Astrocyte (in vitro differentiated cells and primary cell): ENCODE data around the gene EFL1.

ENCODE experiments used
- EZH2 ChIP-seq: IDR thresholded peaks from 2 replicates; pipeline ENCODE4 v1.6.1; 2012; ENCODE audit warnings: mild to moderate bottlenecking, low read length, inconsistent platforms; ENCODE audit not compliant: insufficient read depth
- TF ChIP-seq, protein P1 (sequence below): IDR thresholded peaks from 2 replicates; pipeline ENCODE4 v1.5.1; 2011; ENCODE audit warnings: low read depth, mild to moderate bottlenecking, inconsistent platforms, low read length, moderate library complexity; ENCODE audit not compliant: insufficient read depth

DNA sequence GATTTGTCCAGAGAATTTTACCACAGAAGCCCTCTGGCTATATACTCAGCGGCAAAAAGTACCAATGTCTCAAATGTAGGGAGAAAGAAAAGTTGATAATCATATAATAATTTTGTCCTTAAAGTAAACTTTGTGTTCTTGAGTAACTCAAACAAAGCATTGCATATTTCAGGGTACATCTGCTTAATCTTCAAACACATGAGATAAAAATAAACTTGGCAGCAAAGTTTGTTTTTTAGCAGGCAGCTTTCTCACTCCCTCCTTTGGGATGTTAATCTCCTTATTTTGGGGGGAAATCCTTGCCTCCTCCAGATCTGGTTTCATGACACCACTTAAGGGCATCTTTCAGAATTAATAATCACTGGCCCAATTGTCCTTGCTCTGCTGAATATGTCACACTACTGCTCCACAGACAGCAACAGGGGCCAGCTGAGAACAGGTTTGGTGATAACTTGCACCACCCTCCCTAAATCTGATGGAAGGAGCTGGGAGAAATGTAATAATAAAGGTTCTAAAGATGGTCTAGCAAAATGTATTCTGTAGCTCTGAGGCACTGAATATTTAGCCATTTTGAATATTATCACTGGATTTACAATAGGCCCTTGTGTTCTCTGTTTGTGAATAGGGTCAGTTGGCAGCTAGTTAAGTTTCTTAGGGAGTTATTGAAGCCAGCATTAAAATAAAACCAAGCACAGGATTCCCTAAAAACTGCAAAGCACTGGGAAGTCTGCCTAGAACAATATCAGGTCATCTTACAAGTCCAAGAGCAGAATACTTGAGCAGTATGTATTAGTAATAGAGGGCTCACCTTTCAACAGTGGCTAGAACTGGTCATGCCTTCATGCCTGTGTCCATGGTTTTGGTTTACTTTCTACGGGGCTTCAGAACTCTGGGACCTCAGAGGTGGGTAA lies 79.2 kb downstream of the EFL1 start:
- TF ChIP-seq, protein P1, sequence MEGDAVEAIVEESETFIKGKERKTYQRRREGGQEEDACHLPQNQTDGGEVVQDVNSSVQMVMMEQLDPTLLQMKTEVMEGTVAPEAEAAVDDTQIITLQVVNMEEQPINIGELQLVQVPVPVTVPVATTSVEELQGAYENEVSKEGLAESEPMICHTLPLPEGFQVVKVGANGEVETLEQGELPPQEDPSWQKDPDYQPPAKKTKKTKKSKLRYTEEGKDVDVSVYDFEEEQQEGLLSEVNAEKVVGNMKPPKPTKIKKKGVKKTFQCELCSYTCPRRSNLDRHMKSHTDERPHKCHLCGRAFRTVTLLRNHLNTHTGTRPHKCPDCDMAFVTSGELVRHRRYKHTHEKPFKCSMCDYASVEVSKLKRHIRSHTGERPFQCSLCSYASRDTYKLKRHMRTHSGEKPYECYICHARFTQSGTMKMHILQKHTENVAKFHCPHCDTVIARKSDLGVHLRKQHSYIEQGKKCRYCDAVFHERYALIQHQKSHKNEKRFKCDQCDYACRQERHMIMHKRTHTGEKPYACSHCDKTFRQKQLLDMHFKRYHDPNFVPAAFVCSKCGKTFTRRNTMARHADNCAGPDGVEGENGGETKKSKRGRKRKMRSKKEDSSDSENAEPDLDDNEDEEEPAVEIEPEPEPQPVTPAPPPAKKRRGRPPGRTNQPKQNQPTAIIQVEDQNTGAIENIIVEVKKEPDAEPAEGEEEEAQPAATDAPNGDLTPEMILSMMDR = no peak
- TF ChIP-seq EZH2 = no peak
